GM13977 (cell line): ENCODE data around the gene REV3L.
"Not testable (repeated sequence)": the region's sequence is repeated elsewhere in the genome, so short reads cannot be mapped to it uniquely, and the experiment has no call there.

ENCODE experiments used
- DNase-seq: peaks from one replicate; pipeline ENCODE4 v3.0.0; 2012; ENCODE audit warnings: low spot score
- CTCF ChIP-seq: IDR thresholded peaks from 2 replicates; pipeline ENCODE4 v1.5.1; 2012; ENCODE audit warnings: mild to moderate bottlenecking, control low read depth; ENCODE audit not compliant: insufficient read depth; ENCODE audit errors: extremely low read depth, missing control alignments
- in situ Hi-C: fragments of 300-500 bp; cut with MboI; formaldehyde crosslinking; loops from one replicate; pipeline ENCODE4 v1.12.0; 2022; ENCODE audit warnings: low sequenced_read_pairs, low pct_unique_long_range_greater_than_20kb, mixed read lengths, inconsistent platforms; ENCODE audit not compliant: unreplicated experiment

Gene REV3L

GRCh38 chr6:111517965-111518364 is 34.9 kb upstream of the REV3L start:
- in situ Hi-C loops = no loop called here
- no peak for DNase-seq
- no peak for TF ChIP-seq CTCF

GRCh38 chr6:111515259-111515658 is 32.2 kb upstream of the REV3L start:
- DNase-seq = no peak
- no peak for TF ChIP-seq CTCF
- in situ Hi-C loops = no loop called here

- in situ Hi-C loops, DNase-seq: not testable (repeated sequence)
These were observed 31.5 kb upstream of the REV3L start for GRCh38 chr6:111514531-111514930.

- in situ Hi-C loops, DNase-seq: not testable (repeated sequence)
These were observed 24.2 kb upstream of the REV3L start for GRCh38 chr6:111507219-111507618.

GRCh38 chr6:111505498-111505897 is 22.5 kb upstream of the REV3L start:
- in situ Hi-C loops, DNase-seq: not testable (repeated sequence)

GRCh38 chr6:111503660-111504059 is 20.6 kb upstream of the REV3L start:
- in situ Hi-C loops = no loop called here
- TF ChIP-seq CTCF = no peak
- DNase-seq = no peak

GRCh38 chr6:111503194-111503593 is 20.2 kb upstream of the REV3L start:
- in situ Hi-C loops = no loop called here
- no peak for DNase-seq
- TF ChIP-seq CTCF = no peak

GRCh38 chr6:111502154-111502553 is 19.1 kb upstream of the REV3L start:
- in situ Hi-C loops = no loop called here

More at GRCh38 chr6:111502154-111502553, 19.1 kb upstream of the REV3L start:
- DNase-seq = no peak
- TF ChIP-seq CTCF = no peak
